GM12878 (cell line): ENCODE results near the gene HIPK4. TPM values are rescaled to one million over a fixed set of nuclear protein-coding genes. Genes with fewer than 3 reads are reported as not detected.

ENCODE experiments used
- ATAC-seq: fragments of 200-7000 bp; cut with Tn5 transposase; 3 replicates; pipeline ENCODE4 v1.9.1; 2020; ENCODE audit warnings: mild to moderate bottlenecking, moderate library complexity
- BruUV-seq: library from RNA; stranded (reverse); fragments of 400-500 nt; replicated peaks from 2 replicates; lab custom pipeline; 2021; lab: Mats Ljungman, UMichigan
- CTCF ChIA-PET: fragments of 300-600 bp; sonication (Branson Sonifier 250); formaldehyde crosslinking; extraction: SDS; loops from one replicate; lab custom pipeline; 2021; ENCODE audit warnings: inconsistent platforms; lab: Yijun Ruan, JAX
- POLR2A ChIA-PET: fragments of 350-600 bp; formaldehyde crosslinking; extraction: SDS; loops from one replicate; lab custom pipeline; 2021; ENCODE audit warnings: inconsistent platforms; lab: Charles Lee
- RAD21 ChIA-PET: fragments of 300-600 bp; sonication (Branson Sonifier 250); formaldehyde crosslinking; loops from one replicate; lab custom pipeline; 2023; ENCODE audit warnings: antibody characterized with exemption; ENCODE audit not compliant: unreplicated experiment; lab: Charles Lee
- SMC1A ChIA-PET: fragments of 300-600 bp; sonication (Branson Sonifier 250); formaldehyde crosslinking; loops from one replicate; lab custom pipeline; 2023; ENCODE audit not compliant: unreplicated experiment, uncharacterized antibody; lab: Charles Lee
- DNase-seq: peaks from one replicate; pipeline ENCODE4 v3.0.0-alpha.2; 2011; ENCODE audit warnings: low read depth, low spot score
- FAIRE-seq: peaks from 3 replicates; lab custom pipeline; 2011; peaks lifted over from hg19 to GRCh38; lab: Jason Lieb, UNC
- H2AFZ ChIP-seq: 2 replicates; pipeline ENCODE4 v1.6.0; 2011; ENCODE audit warnings: low read depth, low read length, control low read depth; ENCODE audit not compliant: control insufficient read depth
- H3K27ac ChIP-seq: 2 replicates; pipeline ENCODE4 v1.5.1; 2011; ENCODE audit warnings: control low read depth; ENCODE audit not compliant: control insufficient read depth, insufficient read depth
- H3K27me3 ChIP-seq, 2 experiments: replicated peaks in 1 of 2; 2 replicates each; pipeline versions ENCODE4 v1.6.0 to v1.6.1; 2011; ENCODE audit warnings: low read length in 1 of 2; ENCODE audit not compliant: control insufficient read depth in 2 of 2, insufficient read depth in 2 of 2
- H3K36me3 ChIP-seq, 2 experiments: 2 replicates each; pipeline ENCODE4 v1.5.1; 2011; ENCODE audit warnings: low read length in 1 of 2; ENCODE audit not compliant: control insufficient read depth in 2 of 2, insufficient read depth in 2 of 2
- H3K4me1 ChIP-seq: 2 replicates; pipeline ENCODE4 v1.6.1; 2011; ENCODE audit warnings: mild to moderate bottlenecking, low read length, moderate library complexity, mixed read lengths; ENCODE audit not compliant: control insufficient read depth, insufficient read depth
- H3K4me2 ChIP-seq: 2 replicates; pipeline ENCODE4 v1.6.0; 2011; ENCODE audit warnings: control low read depth; ENCODE audit not compliant: control insufficient read depth, insufficient read depth
- H3K4me3 ChIP-seq: fragments of 200-600 bp; sonication (generic); 2 replicates; pipeline ENCODE4 v1.5.1; 2016
- H3K79me2 ChIP-seq: 2 replicates; pipeline ENCODE4 v1.6.0; 2011; ENCODE audit warnings: low read length; ENCODE audit not compliant: control insufficient read depth, insufficient read depth
- H3K9ac ChIP-seq: 2 replicates; pipeline ENCODE4 v1.8.0; 2011; ENCODE audit warnings: low read length, control low read depth, mixed read lengths; ENCODE audit not compliant: control insufficient read depth, insufficient read depth
- H3K9me3 ChIP-seq: replicated peaks from 3 replicates; pipeline ENCODE4 v1.5.1; 2011; ENCODE audit warnings: mild to moderate bottlenecking, low read length; ENCODE audit not compliant: control insufficient read depth, insufficient read depth
- H4K20me1 ChIP-seq: 2 replicates; pipeline ENCODE4 v1.6.0; 2011; ENCODE audit not compliant: control insufficient read depth, insufficient read depth
- ATF7 ChIP-seq: fragments of 450-650 bp; IDR thresholded peaks from 2 replicates; pipeline ENCODE4 v1.6.1; 2016; ENCODE audit warnings: low read depth, mild to moderate bottlenecking
- EED ChIP-seq: sonication (generic); IDR thresholded peaks from 2 replicates; pipeline ENCODE4 v1.6.1; 2016; ENCODE audit warnings: antibody characterized with exemption, low read depth
- FOXK2 ChIP-seq: fragments of 450-650 bp; IDR thresholded peaks from 2 replicates; pipeline ENCODE4 v1.6.1; 2017; ENCODE audit warnings: mild to moderate bottlenecking, moderate library complexity
- FOXM1 ChIP-seq: IDR thresholded peaks from 2 replicates; pipeline ENCODE4 v1.6.1; 2012; ENCODE audit warnings: low read depth, mild to moderate bottlenecking, inconsistent platforms, low read length, moderate library complexity
- HDAC2 ChIP-seq: fragments of 200-600 bp; sonication (generic); IDR thresholded peaks from 2 replicates; pipeline ENCODE4 v1.6.1; 2017
- IKZF2 ChIP-seq, 2 experiments: fragments of 450-650 bp; IDR thresholded peaks; 2 replicates each; pipeline ENCODE4 v1.6.1; 2017; ENCODE audit warnings: mild to moderate bottlenecking in 2 of 2, moderate library complexity in 2 of 2
- MEF2B ChIP-seq: fragments of 450-650 bp; IDR thresholded peaks from 2 replicates; pipeline ENCODE4 v1.6.1; 2018; ENCODE audit warnings: mild to moderate bottlenecking, moderate library complexity; ENCODE audit not compliant: partially characterized antibody, poor library complexity, severe bottlenecking
- NBN ChIP-seq: fragments of 450-650 bp; IDR thresholded peaks from 2 replicates; pipeline ENCODE4 v1.6.1; 2016
- POLR2A ChIP-seq: IDR thresholded peaks from 2 replicates; pipeline ENCODE4 v1.6.1; 2011; ENCODE audit warnings: low read depth, mild to moderate bottlenecking, low read length
- RUNX3 ChIP-seq: IDR thresholded peaks from 2 replicates; pipeline ENCODE4 v1.6.1; 2012; ENCODE audit warnings: low read length, inconsistent platforms
- TCF12 ChIP-seq: IDR thresholded peaks from 2 replicates; pipeline ENCODE4 v1.6.1; 2011; ENCODE audit warnings: low read depth, mild to moderate bottlenecking, low read length
- USF1 ChIP-seq: IDR thresholded peaks from 2 replicates; pipeline ENCODE4 v1.6.1; 2011; ENCODE audit warnings: borderline replicate concordance, low read depth, mild to moderate bottlenecking, moderate library complexity, mixed read lengths, low read length; ENCODE audit not compliant: insufficient read depth; ENCODE audit errors: extremely low read length
- ZSCAN29 ChIP-seq: fragments of 450-650 bp; IDR thresholded peaks from 2 replicates; pipeline ENCODE4 v1.6.1; 2017; ENCODE audit warnings: mild to moderate bottlenecking, moderate library complexity
- WGBS: methylation state at CpG from one replicate; pipeline ENCODE4 v1.1.6; 2016; ENCODE audit warnings: low lambda C conversion rate; ENCODE audit not compliant: insufficient replicate concordance, insufficient coverage; ENCODE audit errors: missing lambda C conversion rate; 5-methylcytosine and 5-hydroxymethylcytosine counted together
- in situ Hi-C: fragments of 300-500 bp; cut with MboI; formaldehyde crosslinking; loops from 9 replicates; pipeline ENCODE4 v1.14.3; 2018; ENCODE audit warnings: mixed read lengths
- intact Hi-C: fragments of 100-400 bp; cut with micrococcal nuclease; formaldehyde crosslinking; loops from one replicate; pipeline ENCODE4 v1.14.2; 2022; ENCODE audit not compliant: unreplicated experiment
- polyA plus RNA-seq, 11 experiments: library from polyadenylated mRNA; depleted of rRNA in 4 of 11; unstranded in 6 of 11; stranded (reverse) in 5 of 11; fragments of >200 nt; fragmentation: Nextera tagmentation in 4 of 11; fragmentation: Illumina TruSeq in 1 of 11; extraction: Ambion mirVana in 4 of 11; extraction: Trizol in 1 of 11; gene quantifications; 1 replicate in 1 of 11; 2 replicates in 10 of 11; pipeline versions ENCODE4 v1.2.1 to v1.2.3, GENCODE V29; 2011 to 2016; ENCODE audit warnings: inconsistent platforms in 2 of 11, missing spikeins in 2 of 11, low read depth in 1 of 11
- total RNA-seq, 4 experiments: library from RNA; depleted of rRNA in 3 of 4; stranded (reverse); fragments of >200 nt in 3 of 4; fragmentation: Illumina TruSeq in 1 of 4; extraction: Trizol in 1 of 4; gene quantifications; 2 replicates each; pipeline versions ENCODE4 v1.2.1 to v1.2.3, GENCODE V29; 2013 to 2021
- TF ChIP-seq, protein P1 (sequence below): fragments of 450-650 bp; IDR thresholded peaks from 2 replicates; pipeline ENCODE4 v1.6.1; 2017; ENCODE audit warnings: antibody characterized with exemption, mild to moderate bottlenecking, moderate library complexity
- TF ChIP-seq, protein P2 (sequence below): IDR thresholded peaks from 2 replicates; pipeline ENCODE4 v1.6.1; 2011; ENCODE audit warnings: low read depth, mild to moderate bottlenecking, low read length, moderate library complexity, borderline replicate concordance; ENCODE audit errors: extremely low read depth
- TF ChIP-seq, protein P3 (sequence below): fragments of 450-650 bp; IDR thresholded peaks from 2 replicates; pipeline ENCODE4 v1.6.1; 2017; ENCODE audit warnings: mild to moderate bottlenecking, low read depth, inconsistent platforms; ENCODE audit not compliant: poor library complexity, severe bottlenecking

Gene HIPK4
- total and polyA plus RNA-seq, 10 of the 15 experiments (the other 5 are each of a cell fraction or from before 2014, with no cell fraction given) = 0.07 to 0.13 (median 0.08) TPM; not detected in 7

DNA sequence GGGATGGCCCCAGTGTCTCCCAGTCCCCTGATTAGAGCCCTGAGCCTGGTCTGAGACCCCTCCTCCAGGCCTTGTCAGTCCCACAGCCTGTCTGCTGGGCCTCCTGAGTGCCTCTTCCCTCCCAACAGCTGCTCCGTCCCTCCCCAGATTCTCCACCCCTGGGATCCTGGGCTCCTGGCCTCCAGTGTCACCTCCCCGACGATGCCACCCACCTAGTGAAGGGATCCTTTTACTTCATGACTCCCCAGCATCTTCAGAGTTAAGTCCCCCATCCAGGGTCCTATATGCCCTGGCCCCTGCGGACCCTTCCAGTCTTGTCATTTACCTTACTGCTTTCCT, 27.6 kb upstream of the HIPK4 start (continued):
- no peak for TF ChIP-seq USF1
- no peak for TF ChIP-seq RUNX3
- TF ChIP-seq IKZF2 (IDR thresholded peaks at IDR 0.05) = no peak
- TF ChIP-seq, all 136 proteins: peak for 0

GRCh38 chr19:40416918-40417642, 27.1 kb upstream of the HIPK4 start:
- no peak for DNase-seq
- Histone ChIP-seq H3K4me2 (peak overlapping the region; percentile 52), H3K27ac (peak overlapping the region; percentile 80), H3K9me3 (no peaks in the 10 kb centered on the region), H4K20me1 (no peaks in the 10 kb centered on the region), H3K79me2 (peaks cover 3% of the 10 kb centered on the region; the same call in 1 of the 2 replicates), H3K9ac (peak overlapping the region; percentile 46), H3K27me3 (no peaks in the 10 kb centered on the region), H3K4me1 (peaks cover 22% of the 10 kb centered on the region), H3K4me3 (no peak overlapping the region), H2AFZ (peak overlapping the region; percentile 45), H3K36me3 (no peaks in the 10 kb centered on the region)
- peak; percentile 75 for FAIRE-seq
- no TSS peak for BruUV-seq
- ChIA-PET POLR2A (interaction anchor here (0.6 to 2.8 kb wide), 5 partner anchors 9 to 969 kb away, joined by 3 to 12 read pairs (median 5); partner anchors contain the start of gene SERTAD1), RAD21 (interaction anchor here (0.5 to 1.5 kb wide), 4 partner anchors 9 to 112 kb away, joined by 3 to 6 read pairs (median 4); partner anchors contain the start of gene SERTAD1), CTCF (interaction anchor here (0.6 to 2.2 kb wide), 7 partner anchors 9 to 131 kb away, joined by 3 to 7 read pairs (median 3); partner anchors contain the start of genes SERTAD1 and SERTAD3), SMC1A (interaction anchor here (0.7 to 2.3 kb wide), 6 partner anchors 9 to 113 kb away, joined by 3 to 8 read pairs (median 6); partner anchors contain the start of genes SERTAD1 and SERTAD3)
- ATAC-seq = peak; percentile 27
- in situ Hi-C loops (no loop called here), intact Hi-C loops (loop anchor here (5.0 kb wide), 1 partner anchor 60 kb away; no protein-coding TSS in a partner anchor)
- WGBS = 17% methylated on average over 16 of the region's 16 CpGs
- TF ChIP-seq, protein P1, sequence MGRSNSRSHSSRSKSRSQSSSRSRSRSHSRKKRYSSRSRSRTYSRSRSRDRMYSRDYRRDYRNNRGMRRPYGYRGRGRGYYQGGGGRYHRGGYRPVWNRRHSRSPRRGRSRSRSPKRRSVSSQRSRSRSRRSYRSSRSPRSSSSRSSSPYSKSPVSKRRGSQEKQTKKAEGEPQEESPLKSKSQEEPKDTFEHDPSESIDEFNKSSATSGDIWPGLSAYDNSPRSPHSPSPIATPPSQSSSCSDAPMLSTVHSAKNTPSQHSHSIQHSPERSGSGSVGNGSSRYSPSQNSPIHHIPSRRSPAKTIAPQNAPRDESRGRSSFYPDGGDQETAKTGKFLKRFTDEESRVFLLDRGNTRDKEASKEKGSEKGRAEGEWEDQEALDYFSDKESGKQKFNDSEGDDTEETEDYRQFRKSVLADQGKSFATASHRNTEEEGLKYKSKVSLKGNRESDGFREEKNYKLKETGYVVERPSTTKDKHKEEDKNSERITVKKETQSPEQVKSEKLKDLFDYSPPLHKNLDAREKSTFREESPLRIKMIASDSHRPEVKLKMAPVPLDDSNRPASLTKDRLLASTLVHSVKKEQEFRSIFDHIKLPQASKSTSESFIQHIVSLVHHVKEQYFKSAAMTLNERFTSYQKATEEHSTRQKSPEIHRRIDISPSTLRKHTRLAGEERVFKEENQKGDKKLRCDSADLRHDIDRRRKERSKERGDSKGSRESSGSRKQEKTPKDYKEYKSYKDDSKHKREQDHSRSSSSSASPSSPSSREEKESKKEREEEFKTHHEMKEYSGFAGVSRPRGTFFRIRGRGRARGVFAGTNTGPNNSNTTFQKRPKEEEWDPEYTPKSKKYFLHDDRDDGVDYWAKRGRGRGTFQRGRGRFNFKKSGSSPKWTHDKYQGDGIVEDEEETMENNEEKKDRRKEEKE = no peak
- TF ChIP-seq HDAC2 (no peak), TCF12 (peak; percentile 93), NBN (peak; percentile 91), FOXM1 (peak; percentile 80), FOXK2 (no peak), POLR2A (peak; percentile 41; the same call in 1 of the 2 replicates), ZSCAN29 (no peak), ATF7 (0 out of 2 replicates have a peak, but pooled peaks have one; percentile 42), MEF2B (peak; percentile 17), EED (peak; percentile 83)
- TF ChIP-seq, protein P2, sequence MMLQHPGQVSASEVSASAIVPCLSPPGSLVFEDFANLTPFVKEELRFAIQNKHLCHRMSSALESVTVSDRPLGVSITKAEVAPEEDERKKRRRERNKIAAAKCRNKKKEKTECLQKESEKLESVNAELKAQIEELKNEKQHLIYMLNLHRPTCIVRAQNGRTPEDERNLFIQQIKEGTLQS = no peak
- TF ChIP-seq, protein P3, sequence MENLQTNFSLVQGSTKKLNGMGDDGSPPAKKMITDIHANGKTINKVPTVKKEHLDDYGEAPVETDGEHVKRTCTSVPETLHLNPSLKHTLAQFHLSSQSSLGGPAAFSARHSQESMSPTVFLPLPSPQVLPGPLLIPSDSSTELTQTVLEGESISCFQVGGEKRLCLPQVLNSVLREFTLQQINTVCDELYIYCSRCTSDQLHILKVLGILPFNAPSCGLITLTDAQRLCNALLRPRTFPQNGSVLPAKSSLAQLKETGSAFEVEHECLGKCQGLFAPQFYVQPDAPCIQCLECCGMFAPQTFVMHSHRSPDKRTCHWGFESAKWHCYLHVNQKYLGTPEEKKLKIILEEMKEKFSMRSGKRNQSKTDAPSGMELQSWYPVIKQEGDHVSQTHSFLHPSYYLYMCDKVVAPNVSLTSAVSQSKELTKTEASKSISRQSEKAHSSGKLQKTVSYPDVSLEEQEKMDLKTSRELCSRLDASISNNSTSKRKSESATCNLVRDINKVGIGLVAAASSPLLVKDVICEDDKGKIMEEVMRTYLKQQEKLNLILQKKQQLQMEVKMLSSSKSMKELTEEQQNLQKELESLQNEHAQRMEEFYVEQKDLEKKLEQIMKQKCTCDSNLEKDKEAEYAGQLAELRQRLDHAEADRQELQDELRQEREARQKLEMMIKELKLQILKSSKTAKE = peak; percentile 69
